SJSA1 (cell line): ENCODE measurements around the gene RBBP7. TPM values are rescaled to one million over a fixed set of nuclear protein-coding genes. Genes with fewer than 3 reads are reported as not detected.

Source experiments
- DNase-seq, 2 experiments: peaks; one replicate each; pipeline ENCODE4 v3.0.0-alpha.2; 2015 to 2020; ENCODE audit warnings: low spot score in 2 of 2, low read depth in 1 of 2
- H3K27ac ChIP-seq: fragments of 250-450 bp; sonication (Bioruptor Pico); 2 replicates; pipeline ENCODE4 v1.5.1; 2020; ENCODE audit warnings: mild to moderate bottlenecking, moderate library complexity
- H3K27me3 ChIP-seq: fragments of 250-450 bp; sonication (Bioruptor Pico); replicated peaks from 2 replicates; pipeline ENCODE4 v1.5.1; 2020; ENCODE audit warnings: mild to moderate bottlenecking, moderate library complexity
- H3K36me3 ChIP-seq: fragments of 250-450 bp; sonication (Bioruptor Pico); 2 replicates; pipeline ENCODE4 v1.5.1; 2020; ENCODE audit warnings: mild to moderate bottlenecking
- H3K4me1 ChIP-seq: fragments of 250-450 bp; sonication (Bioruptor Pico); replicated peaks from 2 replicates; pipeline ENCODE4 v1.6.1; 2021; ENCODE audit warnings: mild to moderate bottlenecking
- H3K4me3 ChIP-seq: fragments of 250-450 bp; sonication (Bioruptor Pico); 2 replicates; pipeline ENCODE4 v1.5.1; 2020; ENCODE audit warnings: mild to moderate bottlenecking
- H3K9me3 ChIP-seq: fragments of 250-450 bp; sonication (Bioruptor Pico); replicated peaks from 2 replicates; pipeline ENCODE4 v1.5.1; 2020; ENCODE audit warnings: mild to moderate bottlenecking
- total RNA-seq: library from RNA; depleted of rRNA; stranded (reverse); fragments of >200 nt; shearing (Covaris generic); gene quantifications from 2 replicates; pipeline ENCODE4 v1.2.3, GENCODE V29; 2014; rRNA removed

Gene RBBP7
- total RNA-seq: 175 and 198 TPM in 2 replicates

- Histone ChIP-seq H3K27ac (peak within 1 kb of the TSS; percentile 97), H3K36me3 (peaks cover 28% of the 10 kb centered on the region), H3K4me3 (peak within 1 kb of the TSS; percentile 71), H3K27me3 (no peaks in the 10 kb centered on the region), H3K4me1 (peaks cover 20% of the 10 kb centered on the region), H3K9me3 (no peaks in the 10 kb centered on the region)
- DNase-seq: peak; percentile 89
These were observed at the start of gene RBBP7 for GRCh38 chrX:16870095-16870861. Gene RBBP7 (minus strand): TSS chrX:16870362. CDS start chrX:16870053, 309 bp downstream.

GRCh38 chrX:16918979-16919378 is 48.8 kb upstream of the RBBP7 start:
- Histone ChIP-seq H3K4me1 (0 out of 2 replicates have a peak, but pooled peaks cover 3% of the 10 kb centered on the region), H3K36me3 (no peaks in the 10 kb centered on the region), H3K27me3 (no peaks in the 10 kb centered on the region), H3K4me3 (no peak overlapping the region), H3K27ac (no peak overlapping the region), H3K9me3 (no peaks in the 10 kb centered on the region)
- DNase-seq: no peak

GRCh38 chrX:16917120-16917519 is 47.0 kb upstream of the RBBP7 start:
- H3K9me3 ChIP-seq: no peaks in the 10 kb centered on the region
- H3K4me3 ChIP-seq: no peak overlapping the region
- H3K36me3 ChIP-seq: no peaks in the 10 kb centered on the region
- DNase-seq: no peak
- H3K4me1 ChIP-seq: 0 out of 2 replicates have a peak, but pooled peaks cover 3% of the 10 kb centered on the region
- no peaks in the 10 kb centered on the region for H3K27me3 ChIP-seq
- no peak overlapping the region for H3K27ac ChIP-seq

GRCh38 chrX:16916561-16916960 is 46.4 kb upstream of the RBBP7 start:
- no peaks in the 10 kb centered on the region for H3K9me3 ChIP-seq
- no peaks in the 10 kb centered on the region for H3K27me3 ChIP-seq
- no peak overlapping the region for H3K27ac ChIP-seq
- no peak for DNase-seq
- H3K4me1 ChIP-seq: 0 out of 2 replicates have a peak, but pooled peaks cover 3% of the 10 kb centered on the region
- no peak overlapping the region for H3K4me3 ChIP-seq
- no peaks in the 10 kb centered on the region for H3K36me3 ChIP-seq

GRCh38 chrX:16914058-16914457 is 43.9 kb upstream of the RBBP7 start:
- Histone ChIP-seq H3K9me3 (no peaks in the 10 kb centered on the region), H3K27me3 (no peaks in the 10 kb centered on the region), H3K4me1 (peaks cover 9% of the 10 kb centered on the region; the same call in 1 of the 2 replicates), H3K27ac (no peak overlapping the region), H3K4me3 (no peak overlapping the region), H3K36me3 (no peaks in the 10 kb centered on the region)
- DNase-seq: no peak

GRCh38 chrX:16910376-16910775 is 40.2 kb upstream of the RBBP7 start:
- Histone ChIP-seq H3K36me3 (no peaks in the 10 kb centered on the region), H3K27me3 (no peaks in the 10 kb centered on the region), H3K27ac (no peak overlapping the region), H3K4me3 (no peak overlapping the region), H3K9me3 (no peaks in the 10 kb centered on the region), H3K4me1 (peaks cover 6% of the 10 kb centered on the region; the same call in 1 of the 2 replicates)
- no peak for DNase-seq

- no peak for DNase-seq
- Histone ChIP-seq H3K4me3 (no peak overlapping the region), H3K4me1 (no peaks in the 10 kb centered on the region), H3K36me3 (no peaks in the 10 kb centered on the region), H3K9me3 (no peaks in the 10 kb centered on the region), H3K27ac (no peak overlapping the region), H3K27me3 (no peaks in the 10 kb centered on the region)
These were observed 33.3 kb upstream of the RBBP7 start for GRCh38 chrX:16903274-16904022.

GRCh38 chrX:16897445-16897844 is 27.3 kb upstream of the RBBP7 start:
- Histone ChIP-seq H3K9me3 (no peaks in the 10 kb centered on the region), H3K36me3 (no peaks in the 10 kb centered on the region), H3K4me1 (no peaks in the 10 kb centered on the region), H3K27me3 (no peaks in the 10 kb centered on the region), H3K27ac (no peak overlapping the region), H3K4me3 (no peak overlapping the region)
- DNase-seq: no peak

GRCh38 chrX:16892504-16893362 is 22.6 kb upstream of the RBBP7 start:
- Histone ChIP-seq H3K4me3 (no peak overlapping the region), H3K27ac (no peak overlapping the region), H3K4me1 (no peaks in the 10 kb centered on the region), H3K27me3 (no peaks in the 10 kb centered on the region), H3K9me3 (no peaks in the 10 kb centered on the region), H3K36me3 (no peaks in the 10 kb centered on the region)
- DNase-seq: peak; percentile 59 to 60

- Histone ChIP-seq H3K9me3 (no peaks in the 10 kb centered on the region), H3K4me3 (no peak overlapping the region), H3K27ac (no peak overlapping the region), H3K27me3 (no peaks in the 10 kb centered on the region), H3K4me1 (no peaks in the 10 kb centered on the region), H3K36me3 (no peaks in the 10 kb centered on the region)
- no peak for DNase-seq
These were observed 15.5 kb upstream of the RBBP7 start for GRCh38 chrX:16885628-16886027.

GRCh38 chrX:16883487-16883804 is 13.3 kb upstream of the RBBP7 start:
- no peaks in the 10 kb centered on the region for H3K9me3 ChIP-seq

GRCh38 chrX:16882702-16883486 is 12.7 kb upstream of the RBBP7 start:
- Histone ChIP-seq H3K27me3 (no peaks in the 10 kb centered on the region), H3K36me3 (no peaks in the 10 kb centered on the region), H3K4me3 (peak overlapping the region; percentile 30), H3K9me3 (no peaks in the 10 kb centered on the region), H3K27ac (no peak overlapping the region), H3K4me1 (no peaks in the 10 kb centered on the region)
- DNase-seq: peak; percentile 49 to 61

More at GRCh38 chrX:16883487-16883804, 13.3 kb upstream of the RBBP7 start:
- no peak for DNase-seq
- H3K4me3 ChIP-seq: no peak overlapping the region; the same call in 1 of the 2 replicates
- H3K27ac ChIP-seq: no peak overlapping the region
- H3K4me1 ChIP-seq: no peaks in the 10 kb centered on the region
- no peaks in the 10 kb centered on the region for H3K36me3 ChIP-seq
- H3K27me3 ChIP-seq: no peaks in the 10 kb centered on the region

GRCh38 chrX:16882169-16882568 is 12.0 kb upstream of the RBBP7 start:
- Histone ChIP-seq H3K27ac (no peak overlapping the region), H3K4me3 (no peak overlapping the region), H3K9me3 (no peaks in the 10 kb centered on the region), H3K27me3 (no peaks in the 10 kb centered on the region), H3K4me1 (no peaks in the 10 kb centered on the region), H3K36me3 (no peaks in the 10 kb centered on the region)
- no peak for DNase-seq
